Measurements from ENCODE around the gene MPRIP.
"Not testable (repeated sequence)": the region's sequence is repeated elsewhere in the genome, so short reads cannot be mapped to it uniquely, and the experiment has no call there.

Gene MPRIP

GRCh38 chr17:17014748-17015124 lies 27.5 kb upstream of the MPRIP start:
- DNase-seq: not testable (repeated sequence)

- no peak for DNase-seq
These were observed 27.0 kb upstream of the MPRIP start for GRCh38 chr17:17015230-17015629.

GRCh38 chr17:17016199-17017197 lies 25.8 kb upstream of the MPRIP start:
- not testable (repeated sequence) for DNase-seq

- DNase-seq: no peak
These were observed 24.8 kb upstream of the MPRIP start for GRCh38 chr17:17017343-17018014.

GRCh38 chr17:17018021-17018441 lies 24.2 kb upstream of the MPRIP start:
- no peak for DNase-seq

- DNase-seq: no peak
These were observed 23.4 kb upstream of the MPRIP start for GRCh38 chr17:17018612-17019429.

GRCh38 chr17:17019430-17019762 lies 22.9 kb upstream of the MPRIP start:
- DNase-seq: no peak

- no peak for DNase-seq
These were observed 22.3 kb upstream of the MPRIP start for GRCh38 chr17:17019891-17020456.

GRCh38 chr17:17020821-17021193 lies 21.4 kb upstream of the MPRIP start:
- DNase-seq: no peak

GRCh38 chr17:17021194-17021863 lies 20.9 kb upstream of the MPRIP start:
- no peak for DNase-seq

- DNase-seq: no peak
These were observed 20.2 kb upstream of the MPRIP start for GRCh38 chr17:17022011-17022410.

- no peak for DNase-seq
These were observed 19.8 kb upstream of the MPRIP start for GRCh38 chr17:17022456-17022855.

GRCh38 chr17:17024778-17025300 lies 17.4 kb upstream of the MPRIP start:
- DNase-seq: no peak

- no peak for DNase-seq
These were observed 16.6 kb upstream of the MPRIP start for GRCh38 chr17:17025621-17026020.

GRCh38 chr17:17026163-17026562 lies 16.1 kb upstream of the MPRIP start:
- no peak for DNase-seq

GRCh38 chr17:17027442-17028058 lies 14.7 kb upstream of the MPRIP start:
- no peak for DNase-seq

- no peak for DNase-seq
These were observed 14.0 kb upstream of the MPRIP start for GRCh38 chr17:17028059-17028877.

- no peak for DNase-seq
These were observed 13.2 kb upstream of the MPRIP start for GRCh38 chr17:17028878-17029535.

GRCh38 chr17:17029938-17030337 lies 12.3 kb upstream of the MPRIP start:
- no peak for DNase-seq

GRCh38 chr17:17030515-17031211 lies 11.6 kb upstream of the MPRIP start:
- DNase-seq: no peak

Measured in NCI-H1105 (cell line).